Body of pancreas (tissue), 2 donors: Measurements from ENCODE around the gene DEFB127. TPM values are rescaled to one million over a fixed set of nuclear protein-coding genes. Genes with fewer than 3 reads are reported as not detected.

Experiments used
- total RNA-seq, 2 donors: library from RNA; depleted of rRNA; stranded (reverse); fragments of >200 nt; gene quantifications; one replicate each; pipeline ENCODE4 v1.1.0, GENCODE V29; 2016

DEFB127 gene
- total RNA-seq, 2 donors from 2014 or later = not detected

Other genes with a start within 250 kb of the DEFB127 start
- gene DEFB125, start 69.8 kb upstream of the DEFB127 start, total RNA-seq = not detected
- gene DEFB126, start 14.9 kb upstream of the DEFB127 start, total RNA-seq = not detected
- gene DEFB128, start 32.3 kb downstream of the DEFB127 start, total RNA-seq = not detected
- not detected for gene DEFB129, start 69.8 kb downstream of the DEFB127 start, total RNA-seq
- gene DEFB132, start 100.3 kb downstream of the DEFB127 start, total RNA-seq = not detected
- gene C20orf96, start 133.3 kb downstream of the DEFB127 start, total RNA-seq = 1 to 10 TPM in 1 of 2 donors, under 1 TPM in 1; 0.33 to 1.8 TPM
- 10 to 100 TPM; 12.2 to 16.5 TPM for gene ZCCHC3, start 140.1 kb downstream of the DEFB127 start, total RNA-seq
- gene SOX12, start 168.1 kb downstream of the DEFB127 start, total RNA-seq = 10 to 100 TPM in 1 of 2 donors, 1 to 10 TPM in 1; 6.2 to 17.1 TPM
- gene NRSN2, start 189.7 kb downstream of the DEFB127 start, total RNA-seq = 10 to 100 TPM; 13.8 to 15.6 TPM
- gene TRIB3, start 223.3 kb downstream of the DEFB127 start, total RNA-seq = 10 to 100 TPM; 13.2 to 19.8 TPM